ENCODE measurements around the gene PREX1. TPM values are rescaled to one million over a fixed set of nuclear protein-coding genes. Genes with fewer than 3 reads are reported as not detected.

Gene PREX1
- total RNA-seq, 1 donor = 14.1 TPM

DNA sequence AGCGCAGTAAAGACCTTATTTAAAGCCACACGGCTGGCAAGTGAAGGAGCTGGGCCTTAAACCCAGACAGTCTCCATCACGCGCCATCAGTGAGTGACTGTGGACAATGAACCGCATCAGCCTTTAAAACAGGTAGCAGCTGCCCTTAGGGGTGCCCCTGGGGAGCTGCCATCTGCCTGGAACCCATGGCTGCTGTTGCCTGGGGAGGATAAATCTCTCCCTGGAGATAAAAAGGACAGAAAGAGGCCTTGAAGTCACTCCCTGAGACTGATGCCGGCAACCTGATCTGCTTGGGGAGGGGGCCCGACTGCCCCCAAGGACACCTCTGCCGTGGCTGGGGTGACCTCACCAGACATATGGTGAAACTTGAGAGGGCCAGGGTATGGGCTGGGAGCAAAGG lies 73.5 kb downstream of the PREX1 start:
- no peaks in the 10 kb centered on the region for H3K9me3 ChIP-seq (ENCODE audit: low read depth, low read length)
- no peak overlapping the region for H2AFZ ChIP-seq (ENCODE audit: low read length)
- no peaks in the 10 kb centered on the region for H3K36me3 ChIP-seq (ENCODE audit: insufficient read depth, low read length)
- H3K79me2 ChIP-seq (ENCODE audit: insufficient read depth, low read length) = no peaks in the 10 kb centered on the region
- H4K20me1 ChIP-seq (ENCODE audit: insufficient read depth, low read length) = peaks cover 16% of the 10 kb centered on the region
- H3K27me3 ChIP-seq (ENCODE audit: insufficient read depth, low read length) = no peaks in the 10 kb centered on the region
- H3K27ac ChIP-seq (ENCODE audit: low read depth, low read length) = no peak overlapping the region
- no peak overlapping the region for H3K4me3 ChIP-seq (ENCODE audit: insufficient read depth, low read length)
- H3K4me1 ChIP-seq (ENCODE audit: insufficient read depth, low read length) = no peaks in the 10 kb centered on the region
- H3K4me2 ChIP-seq (ENCODE audit: insufficient read depth, low read length) = no peak overlapping the region
- TF ChIP-seq, protein P1, sequence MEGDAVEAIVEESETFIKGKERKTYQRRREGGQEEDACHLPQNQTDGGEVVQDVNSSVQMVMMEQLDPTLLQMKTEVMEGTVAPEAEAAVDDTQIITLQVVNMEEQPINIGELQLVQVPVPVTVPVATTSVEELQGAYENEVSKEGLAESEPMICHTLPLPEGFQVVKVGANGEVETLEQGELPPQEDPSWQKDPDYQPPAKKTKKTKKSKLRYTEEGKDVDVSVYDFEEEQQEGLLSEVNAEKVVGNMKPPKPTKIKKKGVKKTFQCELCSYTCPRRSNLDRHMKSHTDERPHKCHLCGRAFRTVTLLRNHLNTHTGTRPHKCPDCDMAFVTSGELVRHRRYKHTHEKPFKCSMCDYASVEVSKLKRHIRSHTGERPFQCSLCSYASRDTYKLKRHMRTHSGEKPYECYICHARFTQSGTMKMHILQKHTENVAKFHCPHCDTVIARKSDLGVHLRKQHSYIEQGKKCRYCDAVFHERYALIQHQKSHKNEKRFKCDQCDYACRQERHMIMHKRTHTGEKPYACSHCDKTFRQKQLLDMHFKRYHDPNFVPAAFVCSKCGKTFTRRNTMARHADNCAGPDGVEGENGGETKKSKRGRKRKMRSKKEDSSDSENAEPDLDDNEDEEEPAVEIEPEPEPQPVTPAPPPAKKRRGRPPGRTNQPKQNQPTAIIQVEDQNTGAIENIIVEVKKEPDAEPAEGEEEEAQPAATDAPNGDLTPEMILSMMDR (IDR thresholded peaks at IDR 0.05; ENCODE audit: extremely low read depth, low read depth, low read length) = no peak
- no peak for DNase-seq (ENCODE audit: insufficient read length, low spot score, missing footprints)

- Histone ChIP-seq H3K27me3 (ENCODE audit: insufficient read depth, low read length) (no peaks in the 10 kb centered on the region), H3K27ac (ENCODE audit: low read depth, low read length) (no peak overlapping the region), H3K79me2 (ENCODE audit: insufficient read depth, low read length) (no peaks in the 10 kb centered on the region)
Observed at GRCh38 chr20:48752963-48753362, 74.8 kb downstream of the PREX1 start.

DNA sequence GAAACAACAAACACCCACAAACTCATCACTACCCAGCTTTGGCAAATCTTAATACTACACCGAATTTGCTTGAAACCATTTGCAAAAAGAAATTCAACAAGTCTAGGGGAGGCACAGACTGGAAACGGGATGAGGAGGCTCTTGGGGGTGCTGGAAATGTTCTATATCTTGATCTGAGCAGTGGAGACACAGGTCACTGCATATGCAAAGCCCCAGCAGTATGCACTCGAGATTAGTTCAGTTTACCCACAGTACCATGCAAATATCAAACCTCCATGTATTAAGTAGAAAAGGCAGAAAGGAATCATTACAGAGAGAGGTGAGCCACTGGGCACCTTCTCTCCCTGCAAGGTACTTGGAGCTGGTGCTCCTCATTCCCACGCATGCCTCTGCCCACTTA lies 75.9 kb downstream of the PREX1 start:
- Histone ChIP-seq H3K27me3 (ENCODE audit: insufficient read depth, low read length) (no peaks in the 10 kb centered on the region), H3K79me2 (ENCODE audit: insufficient read depth, low read length) (no peaks in the 10 kb centered on the region), H3K4me2 (ENCODE audit: insufficient read depth, low read length) (no peak overlapping the region), H3K9me3 (ENCODE audit: low read depth, low read length) (no peaks in the 10 kb centered on the region), H3K27ac (ENCODE audit: low read depth, low read length) (no peak overlapping the region), H4K20me1 (ENCODE audit: insufficient read depth, low read length) (peaks cover 13% of the 10 kb centered on the region), H3K4me3 (ENCODE audit: insufficient read depth, low read length) (no peak overlapping the region), H2AFZ (ENCODE audit: low read length) (no peak overlapping the region), H3K36me3 (ENCODE audit: insufficient read depth, low read length) (no peaks in the 10 kb centered on the region), H3K4me1 (ENCODE audit: insufficient read depth, low read length) (no peaks in the 10 kb centered on the region)
- TF ChIP-seq, protein P1 (IDR thresholded peaks at IDR 0.05; ENCODE audit: extremely low read depth, low read depth, low read length) = no peak
- no peak for DNase-seq (ENCODE audit: insufficient read length, low spot score, missing footprints)

More at GRCh38 chr20:48752963-48753362, 74.8 kb downstream of the PREX1 start:
- Histone ChIP-seq H3K36me3 (ENCODE audit: insufficient read depth, low read length) (no peaks in the 10 kb centered on the region), H3K4me3 (ENCODE audit: insufficient read depth, low read length) (no peak overlapping the region), H3K4me2 (ENCODE audit: insufficient read depth, low read length) (no peak overlapping the region), H4K20me1 (ENCODE audit: insufficient read depth, low read length) (peaks cover 16% of the 10 kb centered on the region), H3K9me3 (ENCODE audit: low read depth, low read length) (no peaks in the 10 kb centered on the region), H3K4me1 (ENCODE audit: insufficient read depth, low read length) (no peaks in the 10 kb centered on the region), H2AFZ (ENCODE audit: low read length) (no peak overlapping the region)
- peak; percentile 54 for DNase-seq (ENCODE audit: insufficient read length, low spot score, missing footprints)
- TF ChIP-seq, protein P1 (IDR thresholded peaks at IDR 0.05; ENCODE audit: extremely low read depth, low read depth, low read length) = no peak

DNA sequence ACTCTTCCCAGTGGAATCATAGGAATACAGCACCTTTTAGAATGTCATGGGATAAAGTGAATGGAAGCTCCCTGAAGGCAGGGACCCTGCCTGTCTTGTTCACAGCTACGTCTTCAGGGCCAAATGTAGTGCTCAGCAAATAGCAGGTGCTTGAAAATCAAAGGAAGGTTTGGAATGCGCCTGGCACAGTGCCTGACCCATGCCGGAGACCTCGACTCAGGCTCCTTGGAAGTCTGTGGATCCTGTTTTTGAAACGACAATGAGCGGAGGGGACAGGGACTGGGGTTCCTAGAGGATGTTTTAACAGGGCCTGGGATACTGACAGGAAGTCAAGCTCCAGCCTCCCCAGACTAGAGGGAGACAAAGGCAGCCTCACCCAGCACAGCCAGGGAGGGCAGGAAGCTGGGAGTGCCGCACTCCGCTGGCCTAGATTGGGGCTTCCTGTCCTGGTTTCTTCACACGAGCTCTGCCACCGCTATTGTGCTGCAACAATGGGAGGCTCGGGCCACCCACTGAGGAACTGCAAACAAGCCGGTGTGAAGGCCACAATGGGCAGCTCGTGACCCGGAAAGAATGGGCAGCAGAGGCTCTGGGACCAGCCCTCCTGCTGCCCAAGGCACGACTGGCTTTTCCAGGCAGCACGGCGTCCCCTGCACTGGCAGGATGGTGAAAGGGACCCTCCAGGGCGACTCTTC lies 76.7 kb downstream of the PREX1 start:
- H4K20me1 ChIP-seq (ENCODE audit: insufficient read depth, low read length) = peaks cover 13% of the 10 kb centered on the region
- H3K4me2 ChIP-seq (ENCODE audit: insufficient read depth, low read length) = no peak overlapping the region
- peak overlapping the region; percentile 47 for H2AFZ ChIP-seq (ENCODE audit: low read length)
- no peak for DNase-seq (ENCODE audit: insufficient read length, low spot score, missing footprints)
- no peaks in the 10 kb centered on the region for H3K79me2 ChIP-seq (ENCODE audit: insufficient read depth, low read length)
- TF ChIP-seq, protein P1 (IDR thresholded peaks at IDR 0.05; ENCODE audit: extremely low read depth, low read depth, low read length) = no peak
- no peaks in the 10 kb centered on the region for H3K27me3 ChIP-seq (ENCODE audit: insufficient read depth, low read length)
- no peaks in the 10 kb centered on the region for H3K9me3 ChIP-seq (ENCODE audit: low read depth, low read length)
- H3K4me1 ChIP-seq (ENCODE audit: insufficient read depth, low read length) = no peaks in the 10 kb centered on the region
- no peak overlapping the region for H3K4me3 ChIP-seq (ENCODE audit: insufficient read depth, low read length)
- H3K36me3 ChIP-seq (ENCODE audit: insufficient read depth, low read length) = no peaks in the 10 kb centered on the region
- H3K27ac ChIP-seq (ENCODE audit: low read depth, low read length) = no peak overlapping the region

Data from osteoblast (primary cell).